H9 (cell line): ENCODE measurements around the gene AMN. TPM values are rescaled to one million over a fixed set of nuclear protein-coding genes. Genes with fewer than 3 reads are reported as not detected.

Experiments
- DNase-seq: peaks from one replicate; pipeline ENCODE4 v3.0.0-alpha.2; 2017
- H2AFZ ChIP-seq: one replicate; pipeline ENCODE4 v1.6.1; 2013; ENCODE audit warnings: mild to moderate bottlenecking, low read length, control low read depth, moderate library complexity
- H2AK5ac ChIP-seq: 2 replicates; pipeline ENCODE4 v1.6.1; 2013; ENCODE audit warnings: low read length, control low read depth, mixed read lengths; ENCODE audit not compliant: insufficient read length
- H2BK120ac ChIP-seq: one replicate; pipeline ENCODE4 v1.6.1; 2013; ENCODE audit warnings: low read depth, mild to moderate bottlenecking, low read length, control low read depth, inconsistent platforms; ENCODE audit not compliant: poor library complexity, severe bottlenecking
- H2BK12ac ChIP-seq: 2 replicates; pipeline ENCODE4 v1.6.1; 2013; ENCODE audit warnings: low read length, control low read depth, mixed read lengths, low read depth; ENCODE audit not compliant: insufficient read length
- H2BK15ac ChIP-seq: 2 replicates; pipeline ENCODE4 v1.6.1; 2013; ENCODE audit warnings: low read depth, low read length, control low read depth
- H2BK20ac ChIP-seq: one replicate; pipeline ENCODE4 v1.6.1; 2013; ENCODE audit warnings: low read depth, mild to moderate bottlenecking, low read length, control low read depth, inconsistent platforms; ENCODE audit not compliant: poor library complexity, severe bottlenecking
- H2BK5ac ChIP-seq: 2 replicates; pipeline ENCODE4 v1.6.1; 2013; ENCODE audit warnings: low read length, control low read depth, mixed read lengths; ENCODE audit not compliant: insufficient read length
- H3K14ac ChIP-seq: 2 replicates; pipeline ENCODE4 v1.6.1; 2013; ENCODE audit warnings: low read length, control low read depth; ENCODE audit not compliant: insufficient read depth
- H3K18ac ChIP-seq: 2 replicates; pipeline ENCODE4 v1.6.1; 2013; ENCODE audit warnings: low read depth, mild to moderate bottlenecking, mixed read lengths, low read length, control low read depth; ENCODE audit not compliant: insufficient read length
- H3K23ac ChIP-seq: 2 replicates; pipeline ENCODE4 v1.6.1; 2013; ENCODE audit warnings: low read length, control low read depth, mixed read lengths, low read depth; ENCODE audit not compliant: insufficient read length
- H3K23me2 ChIP-seq: 2 replicates; pipeline ENCODE4 v1.6.1; 2013; ENCODE audit warnings: low read depth, mild to moderate bottlenecking, mixed read lengths, low read length, control low read depth; ENCODE audit not compliant: insufficient read length, poor library complexity, severe bottlenecking
- H3K27ac ChIP-seq: 2 replicates; pipeline ENCODE4 v1.5.1; 2013; ENCODE audit warnings: low read length, control low read depth, mixed read lengths, low read depth; ENCODE audit not compliant: insufficient read length
- H3K27me3 ChIP-seq: 2 replicates; pipeline ENCODE4 v1.6.1; 2013; ENCODE audit warnings: low read length, control low read depth, inconsistent platforms; ENCODE audit not compliant: insufficient read depth
- H3K4ac ChIP-seq: 2 replicates; pipeline ENCODE4 v1.6.1; 2013; ENCODE audit warnings: low read depth, mild to moderate bottlenecking, control low read depth, inconsistent platforms, low read length, moderate library complexity
- H3K4me1 ChIP-seq: 2 replicates; pipeline ENCODE4 v1.6.1; 2013; ENCODE audit warnings: low read length, control low read depth, inconsistent platforms; ENCODE audit not compliant: insufficient read depth
- H3K4me2 ChIP-seq: 2 replicates; pipeline ENCODE4 v1.6.1; 2013; ENCODE audit warnings: low read length, control low read depth, mixed read lengths; ENCODE audit not compliant: insufficient read length, insufficient read depth
- H3K56ac ChIP-seq: 2 replicates; pipeline ENCODE4 v1.6.1; 2013; ENCODE audit warnings: low read depth, mild to moderate bottlenecking, mixed read lengths, low read length, control low read depth; ENCODE audit not compliant: insufficient read length
- H3K79me1 ChIP-seq: 2 replicates; pipeline ENCODE4 v1.6.1; 2013; ENCODE audit warnings: low read depth, mild to moderate bottlenecking, moderate library complexity, low read length, control low read depth, inconsistent platforms; ENCODE audit not compliant: insufficient read depth, poor library complexity, severe bottlenecking
- H3K79me2 ChIP-seq: 2 replicates; pipeline ENCODE4 v1.6.1; 2013; ENCODE audit warnings: low read length, control low read depth, inconsistent platforms; ENCODE audit not compliant: insufficient read depth
- H3K9ac ChIP-seq: 2 replicates; pipeline ENCODE4 v1.6.1; 2013; ENCODE audit warnings: low read length, control low read depth, mixed read lengths; ENCODE audit not compliant: insufficient read length; ENCODE audit errors: extremely low read depth
- H3K9me3 ChIP-seq: one replicate; pipeline ENCODE4 v1.6.1; 2013; ENCODE audit warnings: low read depth, low read length, inconsistent platforms; ENCODE audit not compliant: control insufficient read depth
- H3T11ph ChIP-seq: one replicate; pipeline ENCODE4 v1.6.1; 2013; ENCODE audit warnings: mild to moderate bottlenecking, low read length, control low read depth, inconsistent platforms
- H4K20me1 ChIP-seq: one replicate; pipeline ENCODE4 v1.6.1; 2013; ENCODE audit not compliant: control insufficient read depth, insufficient read length, insufficient read depth
- H4K5ac ChIP-seq: 2 replicates; pipeline ENCODE4 v1.6.1; 2013; ENCODE audit warnings: low read depth, mild to moderate bottlenecking, mixed read lengths, low read length, control low read depth; ENCODE audit not compliant: insufficient read length
- H4K8ac ChIP-seq: replicated peaks from 2 replicates; pipeline ENCODE4 v1.6.1; 2013; ENCODE audit warnings: low read length, control low read depth, mixed read lengths, low read depth; ENCODE audit not compliant: insufficient read length
- H4K91ac ChIP-seq: 2 replicates; pipeline ENCODE4 v1.6.1; 2013; ENCODE audit warnings: low read depth, mild to moderate bottlenecking, moderate library complexity, mixed read lengths, low read length, control low read depth; ENCODE audit not compliant: insufficient read length
- H3K27ac Mint-ChIP-seq, 3 experiments: 2 replicates in 2 of 3; 3 replicates in 1 of 3; pipeline ENCODE4 v1.8.0; 2020 to 2021; ENCODE audit warnings: mixed read lengths in 3 of 3, mild to moderate bottlenecking in 1 of 3, moderate library complexity in 1 of 3
- H3K27me3 Mint-ChIP-seq: 2 replicates; pipeline ENCODE4 v1.8.0; 2021; ENCODE audit warnings: low read depth, mild to moderate bottlenecking, moderate library complexity, mixed read lengths
- H3K36me3 Mint-ChIP-seq, 3 experiments: 2 replicates in 2 of 3; 3 replicates in 1 of 3; pipeline ENCODE4 v1.8.0; 2020 to 2021; ENCODE audit warnings: low read depth in 3 of 3, mixed read lengths in 3 of 3; ENCODE audit not compliant: insufficient read depth in 1 of 3
- H3K4me1 Mint-ChIP-seq, 2 experiments: 2 replicates each; pipeline ENCODE4 v1.8.0; 2020; ENCODE audit warnings: mixed read lengths in 2 of 2
- H3K4me3 Mint-ChIP-seq, 2 experiments: 2 replicates in 1 of 2; 3 replicates in 1 of 2; pipeline ENCODE4 v1.8.0; 2020 to 2021; ENCODE audit warnings: mild to moderate bottlenecking in 2 of 2, mixed read lengths in 2 of 2, moderate library complexity in 1 of 2
- H3K9me3 Mint-ChIP-seq, 2 experiments: 2 replicates in 1 of 2; 3 replicates in 1 of 2; pipeline ENCODE4 v1.8.0; 2020; ENCODE audit warnings: mild to moderate bottlenecking in 2 of 2, mixed read lengths in 2 of 2, moderate library complexity in 1 of 2
- WGBS: extraction: QIAGEN DNeasy Blood & Tissue Kit; methylation state at CpG from one replicate; pipeline ENCODE4 v1.1.7; 2013; ENCODE audit warnings: missing lambda C conversion rate, low lambda C conversion rate, mixed read lengths; ENCODE audit not compliant: insufficient read length; ENCODE audit errors: extremely low coverage; 5-methylcytosine and 5-hydroxymethylcytosine counted together
- total RNA-seq: library from RNA; stranded (reverse); gene quantifications from 2 replicates; pipeline ENCODE4 v1.2.1, GENCODE V29; 2021
- TF ChIP-seq, protein P1 (sequence below): fragments of 200-600 bp; sonication (generic); conservative IDR thresholded peaks from 3 replicates; pipeline ENCODE4 v1.8.0; 2021; ENCODE audit warnings: antibody characterized with exemption, mild to moderate bottlenecking

AMN gene
- total RNA-seq, 1 experiment from 2014 or later, result 1.9 TPM

DNA sequence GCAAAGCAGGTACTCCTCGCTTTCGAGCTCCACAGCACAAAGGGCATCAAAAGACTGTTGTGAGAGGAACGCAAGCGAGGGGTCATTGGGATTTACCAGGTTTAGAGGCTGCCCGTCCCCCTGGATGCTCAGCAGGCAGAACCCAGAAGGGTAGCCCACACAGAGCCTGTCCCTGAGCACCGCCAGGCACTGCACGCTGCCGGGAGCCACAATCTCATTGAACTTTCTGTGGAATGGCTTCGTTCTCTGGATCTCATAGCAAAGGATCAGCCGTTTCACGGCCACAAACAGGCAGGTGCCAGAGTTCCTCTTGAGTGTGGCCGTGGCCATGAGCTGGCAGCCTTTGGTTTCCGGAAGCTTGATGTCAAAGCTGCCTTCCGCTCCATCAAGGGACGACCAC lies 21.5 kb downstream of the AMN start:
- H3K4ac ChIP-seq, result no peak overlapping the region
- H3K9ac ChIP-seq, result no peak overlapping the region
- no peak overlapping the region for H3K4me2 ChIP-seq
- no peak overlapping the region for H3K23ac ChIP-seq
- Mint-ChIP-seq H3K27ac (no peak overlapping the region), H3K4me3 (no peak overlapping the region), H3K27me3 (no peaks in the 10 kb centered on the region), H3K9me3 (no peaks in the 10 kb centered on the region), H3K36me3 (peaks cover 36 to 84% (median 69%) of the 10 kb centered on the region in 3 experiments), H3K4me1 (no peaks in the 10 kb centered on the region)
- H2BK12ac ChIP-seq, result no peak overlapping the region
- H3K4me1 ChIP-seq, result no peaks in the 10 kb centered on the region
- no peak overlapping the region for H3K56ac ChIP-seq
- no peak overlapping the region for H2BK5ac ChIP-seq
- H3K18ac ChIP-seq, result no peak overlapping the region
- H2BK15ac ChIP-seq, result no peak overlapping the region
- no peak overlapping the region for H2AK5ac ChIP-seq
- no peaks in the 10 kb centered on the region for H4K20me1 ChIP-seq
- no peak overlapping the region for H2AFZ ChIP-seq
- DNase-seq, result no peak
- no peak overlapping the region for H4K8ac ChIP-seq
- no peaks in the 10 kb centered on the region for H3K79me2 ChIP-seq
- H2BK120ac ChIP-seq, result no peak overlapping the region
- no peak overlapping the region for H3K14ac ChIP-seq
- WGBS, result no CpG with 5 or more reads among the region's 15 CpGs
- H3K27me3 ChIP-seq, result no peaks in the 10 kb centered on the region
- H2BK20ac ChIP-seq, result no peak overlapping the region
- H4K91ac ChIP-seq, result no peak overlapping the region
- no peaks in the 10 kb centered on the region for H3K79me1 ChIP-seq
- no peak overlapping the region for H3T11ph ChIP-seq
- no peaks in the 10 kb centered on the region for H3K23me2 ChIP-seq
- TF ChIP-seq, protein P1, sequence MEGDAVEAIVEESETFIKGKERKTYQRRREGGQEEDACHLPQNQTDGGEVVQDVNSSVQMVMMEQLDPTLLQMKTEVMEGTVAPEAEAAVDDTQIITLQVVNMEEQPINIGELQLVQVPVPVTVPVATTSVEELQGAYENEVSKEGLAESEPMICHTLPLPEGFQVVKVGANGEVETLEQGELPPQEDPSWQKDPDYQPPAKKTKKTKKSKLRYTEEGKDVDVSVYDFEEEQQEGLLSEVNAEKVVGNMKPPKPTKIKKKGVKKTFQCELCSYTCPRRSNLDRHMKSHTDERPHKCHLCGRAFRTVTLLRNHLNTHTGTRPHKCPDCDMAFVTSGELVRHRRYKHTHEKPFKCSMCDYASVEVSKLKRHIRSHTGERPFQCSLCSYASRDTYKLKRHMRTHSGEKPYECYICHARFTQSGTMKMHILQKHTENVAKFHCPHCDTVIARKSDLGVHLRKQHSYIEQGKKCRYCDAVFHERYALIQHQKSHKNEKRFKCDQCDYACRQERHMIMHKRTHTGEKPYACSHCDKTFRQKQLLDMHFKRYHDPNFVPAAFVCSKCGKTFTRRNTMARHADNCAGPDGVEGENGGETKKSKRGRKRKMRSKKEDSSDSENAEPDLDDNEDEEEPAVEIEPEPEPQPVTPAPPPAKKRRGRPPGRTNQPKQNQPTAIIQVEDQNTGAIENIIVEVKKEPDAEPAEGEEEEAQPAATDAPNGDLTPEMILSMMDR, result no peak
- no peak overlapping the region for H3K27ac ChIP-seq
- H3K9me3 ChIP-seq, result no peaks in the 10 kb centered on the region
- no peak overlapping the region for H4K5ac ChIP-seq
